Gastrocnemius medialis (tissue), 4 donors: Measurements from ENCODE around the gene STK39.

Source experiments
- CTCF ChIP-seq, 5 experiments: fragments of 450-650 bp in 3 of 5; fragments of 200-600 bp in 2 of 5; sonication (generic) in 2 of 5; IDR thresholded peaks in 4 of 5; conservative IDR thresholded peaks in 1 of 5; 1 replicate in 4 of 5; 2 replicates in 1 of 5; pipeline ENCODE4 v1.5.1; 2016 to 2019; ENCODE audit warnings: antibody characterized with exemption in 5 of 5, mild to moderate bottlenecking in 3 of 5, moderate library complexity in 3 of 5
- POLR2A ChIP-seq, 2 donors: fragments of 450-650 bp; IDR thresholded peaks; one replicate each; pipeline ENCODE4 v1.6.1; 2017; ENCODE audit warnings: antibody characterized with exemption in 2 of 2, mild to moderate bottlenecking in 2 of 2, moderate library complexity in 2 of 2

- TF ChIP-seq CTCF (IDR thresholded peaks at IDR 0.05 in 4 of 5, conservative IDR thresholded peaks at IDR 0.05 in 1 of 5) (no peak), POLR2A (IDR thresholded peaks at IDR 0.05) (no peak)
Observed at GRCh38 chr2:168188002-168188401, 59.4 kb downstream of the STK39 start.
